GM12875 (cell line): ENCODE results near the gene CCDC197.

ENCODE experiments used
- H3K4me3 ChIP-seq: one replicate; pipeline ENCODE4 v1.5.1; 2011; ENCODE audit warnings: low read depth, low read length, control low read depth
- CTCF ChIP-seq: IDR thresholded peaks from 2 replicates; pipeline ENCODE4 v1.5.1; 2011; ENCODE audit warnings: low read depth, mild to moderate bottlenecking, control low read depth, inconsistent platforms, low read length, moderate library complexity, borderline replicate concordance; ENCODE audit not compliant: insufficient read depth

Gene CCDC197

DNA sequence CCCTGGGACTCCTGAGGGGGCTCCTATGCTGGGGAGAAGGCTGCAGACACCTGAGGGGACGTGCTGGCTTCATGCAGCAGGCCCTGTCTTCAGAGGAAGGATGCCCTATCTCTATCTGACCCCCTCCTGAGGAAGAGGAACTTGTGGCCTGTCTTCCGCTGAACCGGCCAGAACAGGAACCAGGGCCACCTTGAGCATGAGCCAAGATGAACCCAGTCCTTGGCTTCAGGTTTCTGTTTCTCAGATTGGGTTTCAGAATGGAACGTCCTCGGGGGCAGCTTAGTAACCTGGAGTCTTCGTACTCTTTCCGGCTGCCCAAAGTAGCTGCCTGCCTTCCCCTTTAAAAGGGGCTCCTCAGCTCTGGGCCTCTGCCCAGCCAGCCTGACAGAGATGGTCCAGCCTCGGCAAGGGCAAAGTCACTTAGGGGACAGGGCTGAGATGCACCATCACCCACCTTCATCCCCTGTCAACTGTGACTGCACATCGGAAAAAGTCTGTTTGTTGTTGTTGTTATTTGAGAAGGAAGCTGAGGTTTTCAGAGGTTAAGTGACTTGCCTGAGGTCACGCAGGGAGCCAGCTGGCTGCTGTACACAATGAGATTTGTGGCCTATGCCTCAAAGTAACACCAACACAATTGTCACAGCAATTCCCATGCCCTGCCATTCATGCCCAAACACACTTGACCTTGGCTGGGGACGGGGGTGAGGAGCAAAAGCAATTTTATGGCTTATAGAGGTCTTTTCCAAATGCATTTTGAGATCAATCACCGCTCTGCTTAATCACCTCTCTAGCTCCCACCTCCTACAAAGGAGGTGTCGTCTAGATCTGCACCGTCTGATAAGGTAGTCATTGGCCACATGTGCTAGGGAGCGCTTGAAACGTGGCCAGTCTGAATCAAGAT lies 34.1 kb upstream of the CCDC197 start:
- TF ChIP-seq CTCF: no peak
- H3K4me3 ChIP-seq: no peak overlapping the region

GRCh38 chr14:93963692-93964091 lies 33.4 kb upstream of the CCDC197 start:
- no peak for TF ChIP-seq CTCF
- no peak overlapping the region for H3K4me3 ChIP-seq

GRCh38 chr14:93964281-93964680 lies 32.8 kb upstream of the CCDC197 start:
- no peak overlapping the region for H3K4me3 ChIP-seq
- no peak for TF ChIP-seq CTCF

- no peak overlapping the region for H3K4me3 ChIP-seq
Measured at GRCh38 chr14:93964820-93965286, 32.2 kb upstream of the CCDC197 start.

GRCh38 chr14:93965287-93965821 lies 31.7 kb upstream of the CCDC197 start:
- no peak for TF ChIP-seq CTCF
- H3K4me3 ChIP-seq: no peak overlapping the region

More at GRCh38 chr14:93964820-93965286, 32.2 kb upstream of the CCDC197 start:
- TF ChIP-seq CTCF: no peak

DNA sequence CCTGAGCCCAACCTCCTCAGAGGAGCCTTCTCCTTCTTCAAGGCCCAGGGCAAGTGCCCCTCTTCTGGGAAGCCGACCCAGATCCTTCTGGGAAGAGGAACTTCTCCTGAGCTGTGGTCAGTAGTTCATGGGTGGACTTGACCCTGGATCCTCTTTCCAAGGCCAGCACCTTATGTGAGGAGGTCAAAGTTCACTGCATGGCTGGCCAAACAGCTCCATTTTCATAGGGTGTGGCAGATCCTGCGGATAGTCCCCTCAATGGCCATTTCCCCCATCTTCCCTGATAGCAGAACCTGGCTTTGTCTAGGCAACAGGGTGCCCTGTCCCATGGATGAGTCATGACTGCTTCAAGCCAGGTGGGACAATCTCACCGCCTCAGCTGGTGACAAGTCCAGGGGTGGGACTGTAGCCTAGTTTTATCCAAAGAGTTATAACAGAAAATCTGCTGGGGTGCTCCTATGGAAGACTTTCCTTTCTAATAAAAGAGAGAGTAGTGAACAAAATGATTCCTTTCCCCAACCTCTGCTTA lies 31.1 kb upstream of the CCDC197 start:
- H3K4me3 ChIP-seq: no peak overlapping the region
- no peak for TF ChIP-seq CTCF
